GM23338 (cell line): ENCODE measurements around the gene WDR93. TPM values are rescaled to one million over a fixed set of nuclear protein-coding genes. Genes with fewer than 3 reads are reported as not detected.

Experiments used
- ATAC-seq: fragments of 200-7000 bp; cut with Tn5 transposase; 3 replicates; pipeline ENCODE4 v1.9.1; 2020
- DNase-seq: peaks from one replicate; pipeline ENCODE4 v3.0.0-alpha.2; 2015; ENCODE audit warnings: low spot score
- H2AFZ ChIP-seq: fragments of 200-600 bp; sonication (generic); 2 replicates; pipeline ENCODE4 v1.8.0; 2016; ENCODE audit warnings: antibody characterized with exemption, mild to moderate bottlenecking, moderate library complexity
- H3F3A ChIP-seq: fragments of 200-600 bp; sonication (generic); replicated peaks from 2 replicates; pipeline ENCODE4 v1.8.0; 2017; ENCODE audit warnings: antibody characterized with exemption, mixed run types, low read depth
- H3K27ac ChIP-seq: fragments of 200-600 bp; sonication (generic); 2 replicates; pipeline ENCODE4 v1.6.1; 2016; ENCODE audit warnings: low read depth
- H3K27me3 ChIP-seq: fragments of 200-600 bp; sonication (generic); 2 replicates; pipeline ENCODE4 v1.8.0; 2016; ENCODE audit warnings: mild to moderate bottlenecking, mixed run types, moderate library complexity; ENCODE audit not compliant: insufficient read depth
- H3K36me3 ChIP-seq: fragments of 200-600 bp; sonication (generic); 2 replicates; pipeline ENCODE4 v1.8.0; 2016; ENCODE audit warnings: mild to moderate bottlenecking; ENCODE audit not compliant: insufficient read depth
- H3K4me1 ChIP-seq: fragments of 200-600 bp; sonication (generic); 2 replicates; pipeline ENCODE4 v1.8.0; 2016; ENCODE audit warnings: mild to moderate bottlenecking, moderate library complexity; ENCODE audit not compliant: insufficient read depth
- H3K4me2 ChIP-seq: fragments of 200-600 bp; sonication (generic); 2 replicates; pipeline ENCODE4 v1.7.1; 2017; ENCODE audit warnings: mixed run types
- H3K4me3 ChIP-seq: fragments of 200-600 bp; sonication (generic); 2 replicates; pipeline ENCODE4 v1.6.1; 2016; ENCODE audit warnings: mixed run types
- H3K79me2 ChIP-seq: fragments of 200-600 bp; sonication (generic); replicated peaks from 2 replicates; pipeline ENCODE4 v1.8.0; 2017; ENCODE audit warnings: mild to moderate bottlenecking; ENCODE audit not compliant: insufficient read depth
- H3K9me2 ChIP-seq: fragments of 200-600 bp; sonication (generic); 2 replicates; pipeline ENCODE4 v1.8.0; 2017; ENCODE audit not compliant: insufficient read depth
- H4K20me1 ChIP-seq: fragments of 200-600 bp; sonication (generic); replicated peaks from 2 replicates; pipeline ENCODE4 v1.8.0; 2017; ENCODE audit warnings: mild to moderate bottlenecking; ENCODE audit not compliant: insufficient read depth
- H3K27ac Mint-ChIP-seq: 2 replicates; pipeline ENCODE4 v1.8.0; 2020; ENCODE audit warnings: inconsistent platforms, mild to moderate bottlenecking, moderate library complexity, mixed read lengths
- H3K27me3 Mint-ChIP-seq: 3 replicates; pipeline ENCODE4 v1.8.0; 2022; ENCODE audit warnings: low read depth, mild to moderate bottlenecking, moderate library complexity, mixed read lengths, inconsistent platforms; ENCODE audit not compliant: insufficient read depth, poor library complexity
- H3K36me3 Mint-ChIP-seq: 3 replicates; pipeline ENCODE4 v1.8.0; 2021; ENCODE audit warnings: low read depth, mild to moderate bottlenecking, inconsistent platforms, moderate library complexity, mixed read lengths
- H3K4me1 Mint-ChIP-seq: 3 replicates; pipeline ENCODE4 v1.8.0; 2020; ENCODE audit warnings: mild to moderate bottlenecking, inconsistent platforms, mixed read lengths
- H3K4me3 Mint-ChIP-seq: 3 replicates; pipeline ENCODE4 v1.8.0; 2021; ENCODE audit warnings: moderate library complexity, mild to moderate bottlenecking, inconsistent platforms, mixed read lengths
- H3K9me3 Mint-ChIP-seq: 3 replicates; pipeline ENCODE4 v1.8.0; 2020; ENCODE audit warnings: moderate library complexity, mild to moderate bottlenecking, inconsistent platforms, mixed read lengths
- CREB1 ChIP-seq: fragments of 250-450 bp; sonication (Bioruptor Pico); IDR thresholded peaks from 2 replicates; pipeline ENCODE4 v1.5.0; 2020; ENCODE audit warnings: low read depth, mild to moderate bottlenecking, moderate library complexity
- ETS1 ChIP-seq: IDR thresholded peaks from 2 replicates; pipeline ENCODE4 v1.6.1; 2016; ENCODE audit warnings: antibody characterized with exemption
- EZH2 ChIP-seq: fragments of 200-600 bp; sonication (generic); IDR thresholded peaks from one replicate; pipeline ENCODE4 v1.8.0; 2017; ENCODE audit warnings: antibody characterized with exemption, mild to moderate bottlenecking, low read depth; ENCODE audit not compliant: unreplicated experiment
- EZH2phosphoT487 ChIP-seq: fragments of 200-600 bp; sonication (generic); IDR thresholded peaks from one replicate; pipeline ENCODE4 v1.8.1; 2018; ENCODE audit warnings: antibody characterized with exemption; ENCODE audit not compliant: unreplicated experiment
- JUNB ChIP-seq: IDR thresholded peaks from one replicate; pipeline ENCODE4 v1.6.1; 2016; ENCODE audit warnings: antibody characterized with exemption; ENCODE audit not compliant: unreplicated experiment
- NANOG ChIP-seq: IDR thresholded peaks from 2 replicates; pipeline ENCODE4 v1.6.1; 2016; ENCODE audit warnings: antibody characterized with exemption, borderline replicate concordance
- POLR2AphosphoS5 ChIP-seq: IDR thresholded peaks from 2 replicates; pipeline ENCODE4 v1.6.1; 2016; ENCODE audit warnings: antibody characterized with exemption, low read depth
- STAT1 ChIP-seq: IDR thresholded peaks from one replicate; pipeline ENCODE4 v1.6.1; 2016; ENCODE audit warnings: antibody characterized with exemption; ENCODE audit not compliant: unreplicated experiment
- ZNF114 ChIP-seq: fragments of 250-450 bp; sonication (Bioruptor Pico); IDR thresholded peaks from 2 replicates; pipeline ENCODE4 v1.5.0; 2020; ENCODE audit warnings: mild to moderate bottlenecking, moderate library complexity
- ZNF331 ChIP-seq: fragments of 250-450 bp; sonication (Bioruptor Pico); IDR thresholded peaks from 2 replicates; pipeline ENCODE4 v1.5.0; 2020; ENCODE audit warnings: low read depth, mild to moderate bottlenecking, moderate library complexity
- polyA plus RNA-seq: library from polyadenylated mRNA; unstranded; fragments of >200 nt; fragmentation: Nextera tagmentation; extraction: Ambion mirVana; gene quantifications from 2 replicates; pipeline ENCODE4 v1.2.1, GENCODE V29; 2016
- total RNA-seq: library from RNA; depleted of rRNA; stranded (reverse); fragments of >200 nt; shearing (Covaris generic); gene quantifications from 2 replicates; pipeline ENCODE4 v1.2.3, GENCODE V29; 2014
- TF ChIP-seq, protein P1 (sequence below): IDR thresholded peaks from one replicate; pipeline ENCODE4 v1.6.1; 2018; ENCODE audit warnings: antibody characterized with exemption; ENCODE audit not compliant: unreplicated experiment
- TF ChIP-seq, protein P2 (sequence below): fragments of 250-450 bp; sonication (Bioruptor Pico); IDR thresholded peaks from 2 replicates; pipeline ENCODE4 v1.5.0; 2020; ENCODE audit warnings: mild to moderate bottlenecking, moderate library complexity
- TF ChIP-seq, protein P3 (sequence below), 2 experiments: fragments of 200-600 bp in 1 of 2; sonication (generic) in 1 of 2; conservative IDR thresholded peaks; 2 replicates each; pipeline versions ENCODE4 v1.5.1 to v1.6.1; 2016 to 2017; ENCODE audit warnings: antibody characterized with exemption in 2 of 2, low read depth in 2 of 2, mild to moderate bottlenecking in 2 of 2, moderate library complexity in 1 of 2

Gene WDR93
- total and polyA plus RNA-seq, 2 experiments from 2014 or later = 0.14 TPM; not detected in 1

DNA sequence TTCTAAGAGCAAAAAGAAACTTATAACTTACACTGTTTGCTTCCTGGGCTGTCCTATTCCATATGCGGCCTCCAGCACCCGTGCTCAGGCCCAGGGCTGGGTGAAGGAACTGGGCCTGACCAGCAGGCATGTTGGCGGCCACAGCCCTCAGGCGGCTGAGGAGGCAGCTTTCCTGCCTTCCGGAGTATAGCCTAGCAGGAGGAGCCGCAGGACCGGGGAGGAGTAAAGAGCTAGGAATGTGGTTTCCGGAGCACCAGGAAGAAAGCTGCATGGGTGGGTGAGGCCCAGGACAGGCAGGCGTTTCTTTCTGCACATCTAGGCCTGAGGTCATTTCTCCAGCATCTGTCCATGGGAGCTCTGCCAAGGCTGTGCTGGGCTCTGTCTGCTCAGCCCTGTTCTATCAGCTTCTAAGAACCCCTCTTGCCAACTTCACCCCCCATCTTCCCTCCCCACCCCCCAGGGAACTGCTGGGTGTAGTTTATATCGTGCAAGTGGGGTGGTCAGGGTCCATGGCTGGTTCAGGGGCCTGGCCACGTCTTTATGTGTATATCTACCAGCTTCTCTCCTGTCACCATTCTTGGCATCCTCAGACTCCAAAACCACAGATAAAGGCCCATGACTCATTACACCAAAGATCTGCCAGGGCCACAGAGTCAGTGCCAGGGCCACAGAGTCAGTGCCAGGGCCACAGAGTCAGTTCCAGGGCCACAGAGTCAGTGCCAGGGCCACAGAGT, 27.6 kb upstream of the WDR93 start:
- TF ChIP-seq, protein P1, sequence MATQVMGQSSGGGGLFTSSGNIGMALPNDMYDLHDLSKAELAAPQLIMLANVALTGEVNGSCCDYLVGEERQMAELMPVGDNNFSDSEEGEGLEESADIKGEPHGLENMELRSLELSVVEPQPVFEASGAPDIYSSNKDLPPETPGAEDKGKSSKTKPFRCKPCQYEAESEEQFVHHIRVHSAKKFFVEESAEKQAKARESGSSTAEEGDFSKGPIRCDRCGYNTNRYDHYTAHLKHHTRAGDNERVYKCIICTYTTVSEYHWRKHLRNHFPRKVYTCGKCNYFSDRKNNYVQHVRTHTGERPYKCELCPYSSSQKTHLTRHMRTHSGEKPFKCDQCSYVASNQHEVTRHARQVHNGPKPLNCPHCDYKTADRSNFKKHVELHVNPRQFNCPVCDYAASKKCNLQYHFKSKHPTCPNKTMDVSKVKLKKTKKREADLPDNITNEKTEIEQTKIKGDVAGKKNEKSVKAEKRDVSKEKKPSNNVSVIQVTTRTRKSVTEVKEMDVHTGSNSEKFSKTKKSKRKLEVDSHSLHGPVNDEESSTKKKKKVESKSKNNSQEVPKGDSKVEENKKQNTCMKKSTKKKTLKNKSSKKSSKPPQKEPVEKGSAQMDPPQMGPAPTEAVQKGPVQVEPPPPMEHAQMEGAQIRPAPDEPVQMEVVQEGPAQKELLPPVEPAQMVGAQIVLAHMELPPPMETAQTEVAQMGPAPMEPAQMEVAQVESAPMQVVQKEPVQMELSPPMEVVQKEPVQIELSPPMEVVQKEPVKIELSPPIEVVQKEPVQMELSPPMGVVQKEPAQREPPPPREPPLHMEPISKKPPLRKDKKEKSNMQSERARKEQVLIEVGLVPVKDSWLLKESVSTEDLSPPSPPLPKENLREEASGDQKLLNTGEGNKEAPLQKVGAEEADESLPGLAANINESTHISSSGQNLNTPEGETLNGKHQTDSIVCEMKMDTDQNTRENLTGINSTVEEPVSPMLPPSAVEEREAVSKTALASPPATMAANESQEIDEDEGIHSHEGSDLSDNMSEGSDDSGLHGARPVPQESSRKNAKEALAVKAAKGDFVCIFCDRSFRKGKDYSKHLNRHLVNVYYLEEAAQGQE = no peak
- TF ChIP-seq NANOG (no peak), POLR2AphosphoS5 (no peak), EZH2 (no peak), STAT1 (no peak), ETS1 (no peak), CREB1 (CRISPR knock-in tag) (no peak), JUNB (no peak), ZNF114 (CRISPR knock-in tag) (no peak), EZH2phosphoT487 (no peak), ZNF331 (CRISPR knock-in tag) (no peak)
- TF ChIP-seq, protein P2, sequence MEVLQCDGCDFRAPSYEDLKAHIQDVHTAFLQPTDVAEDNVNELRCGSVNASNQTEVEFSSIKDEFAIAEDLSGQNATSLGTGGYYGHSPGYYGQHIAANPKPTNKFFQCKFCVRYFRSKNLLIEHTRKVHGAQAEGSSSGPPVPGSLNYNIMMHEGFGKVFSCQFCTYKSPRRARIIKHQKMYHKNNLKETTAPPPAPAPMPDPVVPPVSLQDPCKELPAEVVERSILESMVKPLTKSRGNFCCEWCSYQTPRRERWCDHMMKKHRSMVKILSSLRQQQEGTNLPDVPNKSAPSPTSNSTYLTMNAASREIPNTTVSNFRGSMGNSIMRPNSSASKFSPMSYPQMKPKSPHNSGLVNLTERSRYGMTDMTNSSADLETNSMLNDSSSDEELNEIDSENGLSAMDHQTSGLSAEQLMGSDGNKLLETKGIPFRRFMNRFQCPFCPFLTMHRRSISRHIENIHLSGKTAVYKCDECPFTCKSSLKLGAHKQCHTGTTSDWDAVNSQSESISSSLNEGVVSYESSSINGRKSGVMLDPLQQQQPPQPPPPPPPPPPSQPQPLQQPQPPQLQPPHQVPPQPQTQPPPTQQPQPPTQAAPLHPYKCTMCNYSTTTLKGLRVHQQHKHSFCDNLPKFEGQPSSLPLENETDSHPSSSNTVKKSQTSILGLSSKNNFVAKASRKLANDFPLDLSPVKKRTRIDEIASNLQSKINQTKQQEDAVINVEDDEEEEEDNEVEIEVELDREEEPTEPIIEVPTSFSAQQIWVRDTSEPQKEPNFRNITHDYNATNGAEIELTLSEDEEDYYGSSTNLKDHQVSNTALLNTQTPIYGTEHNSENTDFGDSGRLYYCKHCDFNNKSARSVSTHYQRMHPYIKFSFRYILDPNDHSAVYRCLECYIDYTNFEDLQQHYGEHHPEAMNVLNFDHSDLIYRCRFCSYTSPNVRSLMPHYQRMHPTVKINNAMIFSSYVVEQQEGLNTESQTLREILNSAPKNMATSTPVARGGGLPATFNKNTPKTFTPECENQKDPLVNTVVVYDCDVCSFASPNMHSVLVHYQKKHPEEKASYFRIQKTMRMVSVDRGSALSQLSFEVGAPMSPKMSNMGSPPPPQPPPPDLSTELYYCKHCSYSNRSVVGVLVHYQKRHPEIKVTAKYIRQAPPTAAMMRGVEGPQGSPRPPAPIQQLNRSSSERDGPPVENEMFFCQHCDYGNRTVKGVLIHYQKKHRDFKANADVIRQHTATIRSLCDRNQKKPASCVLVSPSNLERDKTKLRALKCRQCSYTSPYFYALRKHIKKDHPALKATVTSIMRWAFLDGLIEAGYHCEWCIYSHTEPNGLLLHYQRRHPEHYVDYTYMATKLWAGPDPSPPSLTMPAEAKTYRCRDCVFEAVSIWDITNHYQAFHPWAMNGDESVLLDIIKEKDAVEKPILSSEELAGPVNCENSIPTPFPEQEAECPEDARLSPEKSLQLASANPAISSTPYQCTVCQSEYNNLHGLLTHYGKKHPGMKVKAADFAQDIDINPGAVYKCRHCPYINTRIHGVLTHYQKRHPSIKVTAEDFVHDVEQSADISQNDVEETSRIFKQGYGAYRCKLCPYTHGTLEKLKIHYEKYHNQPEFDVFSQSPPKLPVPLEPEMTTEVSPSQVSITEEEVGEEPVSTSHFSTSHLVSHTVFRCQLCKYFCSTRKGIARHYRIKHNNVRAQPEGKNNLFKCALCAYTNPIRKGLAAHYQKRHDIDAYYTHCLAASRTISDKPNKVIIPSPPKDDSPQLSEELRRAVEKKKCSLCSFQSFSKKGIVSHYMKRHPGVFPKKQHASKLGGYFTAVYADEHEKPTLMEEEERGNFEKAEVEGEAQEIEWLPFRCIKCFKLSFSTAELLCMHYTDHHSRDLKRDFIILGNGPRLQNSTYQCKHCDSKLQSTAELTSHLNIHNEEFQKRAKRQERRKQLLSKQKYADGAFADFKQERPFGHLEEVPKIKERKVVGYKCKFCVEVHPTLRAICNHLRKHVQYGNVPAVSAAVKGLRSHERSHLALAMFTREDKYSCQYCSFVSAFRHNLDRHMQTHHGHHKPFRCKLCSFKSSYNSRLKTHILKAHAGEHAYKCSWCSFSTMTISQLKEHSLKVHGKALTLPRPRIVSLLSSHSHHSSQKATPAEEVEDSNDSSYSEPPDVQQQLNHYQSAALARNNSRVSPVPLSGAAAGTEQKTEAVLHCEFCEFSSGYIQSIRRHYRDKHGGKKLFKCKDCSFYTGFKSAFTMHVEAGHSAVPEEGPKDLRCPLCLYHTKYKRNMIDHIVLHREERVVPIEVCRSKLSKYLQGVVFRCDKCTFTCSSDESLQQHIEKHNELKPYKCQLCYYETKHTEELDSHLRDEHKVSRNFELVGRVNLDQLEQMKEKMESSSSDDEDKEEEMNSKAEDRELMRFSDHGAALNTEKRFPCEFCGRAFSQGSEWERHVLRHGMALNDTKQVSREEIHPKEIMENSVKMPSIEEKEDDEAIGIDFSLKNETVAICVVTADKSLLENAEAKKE = no peak
- TF ChIP-seq, protein P3, sequence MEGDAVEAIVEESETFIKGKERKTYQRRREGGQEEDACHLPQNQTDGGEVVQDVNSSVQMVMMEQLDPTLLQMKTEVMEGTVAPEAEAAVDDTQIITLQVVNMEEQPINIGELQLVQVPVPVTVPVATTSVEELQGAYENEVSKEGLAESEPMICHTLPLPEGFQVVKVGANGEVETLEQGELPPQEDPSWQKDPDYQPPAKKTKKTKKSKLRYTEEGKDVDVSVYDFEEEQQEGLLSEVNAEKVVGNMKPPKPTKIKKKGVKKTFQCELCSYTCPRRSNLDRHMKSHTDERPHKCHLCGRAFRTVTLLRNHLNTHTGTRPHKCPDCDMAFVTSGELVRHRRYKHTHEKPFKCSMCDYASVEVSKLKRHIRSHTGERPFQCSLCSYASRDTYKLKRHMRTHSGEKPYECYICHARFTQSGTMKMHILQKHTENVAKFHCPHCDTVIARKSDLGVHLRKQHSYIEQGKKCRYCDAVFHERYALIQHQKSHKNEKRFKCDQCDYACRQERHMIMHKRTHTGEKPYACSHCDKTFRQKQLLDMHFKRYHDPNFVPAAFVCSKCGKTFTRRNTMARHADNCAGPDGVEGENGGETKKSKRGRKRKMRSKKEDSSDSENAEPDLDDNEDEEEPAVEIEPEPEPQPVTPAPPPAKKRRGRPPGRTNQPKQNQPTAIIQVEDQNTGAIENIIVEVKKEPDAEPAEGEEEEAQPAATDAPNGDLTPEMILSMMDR (conservative IDR thresholded peaks at IDR 0.05; ENCODE audit: low read depth in 2 of 2) = no peak
- peaks cover 19% of the 10 kb centered on the region for H3K4me1 Mint-ChIP-seq
- Histone ChIP-seq H3K4me3 (no peak overlapping the region), H2AFZ (peak overlapping the region; percentile 76; the same call in 1 of the 2 replicates), H3K9me2 (no peaks in the 10 kb centered on the region), H3K27ac (no peak overlapping the region), H3K27me3 (peaks cover 20% of the 10 kb centered on the region), H4K20me1 (no peaks in the 10 kb centered on the region), H3K36me3 (no peaks in the 10 kb centered on the region), H3K79me2 (no peaks in the 10 kb centered on the region), H3K4me2 (no peak overlapping the region), H3K4me1 (peaks cover 16% of the 10 kb centered on the region), H3F3A (no peaks in the 10 kb centered on the region)
- H3K9me3 Mint-ChIP-seq = no peaks in the 10 kb centered on the region; the same call in 2 of the 3 replicates
- no peak overlapping the region for H3K4me3 Mint-ChIP-seq
- ATAC-seq = peak; percentile 16; the same call in 2 of the 3 replicates
- H3K27me3 Mint-ChIP-seq = peaks cover 15% of the 10 kb centered on the region
- no peaks in the 10 kb centered on the region for H3K36me3 Mint-ChIP-seq
- DNase-seq = peak; percentile 30
- H3K27ac Mint-ChIP-seq = no peak overlapping the region
